Activated T-cell treated with anti-CD3 and anti-CD28 coated beads, Interleukin-2, amount 50 U/mL, for 24 hours (primary cell): ENCODE results near the gene KCTD3.

Experiments
- DNase-seq: peaks from one replicate; pipeline ENCODE4 v3.0.0-alpha.2; 2020
- H3K27ac Mint-ChIP-seq: 2 replicates; pipeline ENCODE4 v1.8.0; 2020; ENCODE audit warnings: mild to moderate bottlenecking, mixed read lengths
- H3K27me3 Mint-ChIP-seq: 2 replicates; pipeline ENCODE4 v1.8.0; 2020; ENCODE audit warnings: mixed read lengths
- H3K36me3 Mint-ChIP-seq: 2 replicates; pipeline ENCODE4 v1.8.0; 2020; ENCODE audit warnings: low read depth, mixed read lengths
- H3K4me1 Mint-ChIP-seq: 2 replicates; pipeline ENCODE4 v1.8.0; 2020; ENCODE audit warnings: low read depth, mixed read lengths
- H3K4me3 Mint-ChIP-seq: 2 replicates; pipeline ENCODE4 v1.8.0; 2020; ENCODE audit warnings: mild to moderate bottlenecking, moderate library complexity, mixed read lengths
- H3K9me3 Mint-ChIP-seq: 2 replicates; pipeline ENCODE4 v1.8.0; 2020; ENCODE audit warnings: mixed read lengths

The KCTD3 gene

DNA sequence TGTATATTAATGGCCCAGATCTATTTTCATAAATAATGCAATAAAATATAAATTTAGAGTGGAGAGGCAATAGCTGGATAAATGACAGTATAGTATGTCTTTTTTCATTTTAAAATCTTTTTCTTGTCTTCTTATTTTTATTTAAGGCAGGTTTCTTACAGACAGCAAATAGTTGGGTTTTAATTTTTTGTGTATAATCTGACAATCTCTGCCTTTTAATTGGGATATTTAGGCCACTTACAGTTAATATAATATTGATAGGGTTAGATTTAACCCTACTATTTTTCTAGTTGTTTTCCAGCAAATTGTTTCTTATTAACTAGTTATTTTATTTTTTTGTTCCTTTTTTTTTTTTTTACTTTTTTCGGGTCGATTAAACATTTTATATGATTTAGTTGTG is 23.3 kb upstream of the KCTD3 start:
- Mint-ChIP-seq H3K4me3 (no peak overlapping the region), H3K36me3 (no peaks in the 10 kb centered on the region), H3K9me3 (no peaks in the 10 kb centered on the region), H3K4me1 (no peaks in the 10 kb centered on the region), H3K27me3 (peaks cover 5% of the 10 kb centered on the region), H3K27ac (no peak overlapping the region)
- no peak for DNase-seq

DNA sequence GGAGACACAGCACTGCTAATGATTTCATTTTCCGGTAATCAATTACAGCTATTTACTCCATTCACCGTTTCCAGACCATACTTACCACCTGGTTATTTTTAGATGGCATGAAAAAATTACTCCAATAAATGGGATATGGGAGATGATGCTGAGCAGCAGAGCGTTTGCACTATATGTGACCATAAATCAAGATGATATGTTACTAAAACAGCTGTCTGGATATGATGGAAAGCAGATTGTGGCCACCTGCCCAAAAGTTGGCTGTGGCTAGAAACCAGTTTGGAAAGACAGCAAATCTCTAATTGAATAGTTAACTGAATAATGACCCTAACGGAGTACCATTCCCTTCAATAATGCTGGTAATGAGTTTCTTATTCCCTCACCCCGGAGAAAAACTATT is 22.5 kb upstream of the KCTD3 start:
- Mint-ChIP-seq H3K4me1 (no peaks in the 10 kb centered on the region), H3K27me3 (peaks cover 5% of the 10 kb centered on the region), H3K36me3 (no peaks in the 10 kb centered on the region), H3K27ac (no peak overlapping the region), H3K9me3 (no peaks in the 10 kb centered on the region), H3K4me3 (no peak overlapping the region)
- no peak for DNase-seq

DNA sequence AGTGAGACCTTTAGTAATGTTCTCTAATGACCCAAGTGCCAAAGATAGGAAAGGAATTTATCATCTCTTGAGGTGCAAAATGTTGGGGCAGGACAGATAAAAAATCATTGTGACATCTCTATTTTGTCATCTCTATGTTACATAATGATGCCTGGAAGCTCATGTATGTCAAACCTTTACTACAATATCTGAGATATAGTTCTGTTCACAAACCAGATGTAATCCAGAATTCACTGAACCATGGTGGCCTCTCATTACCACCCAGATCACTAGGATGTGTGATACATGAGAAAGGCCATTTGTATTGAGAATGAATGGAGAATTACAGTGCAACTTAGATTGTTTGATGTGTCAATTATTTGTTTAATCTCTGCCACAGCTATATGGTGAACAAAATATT is 22.0 kb upstream of the KCTD3 start:
- Mint-ChIP-seq H3K9me3 (no peaks in the 10 kb centered on the region), H3K36me3 (no peaks in the 10 kb centered on the region)

DNA sequence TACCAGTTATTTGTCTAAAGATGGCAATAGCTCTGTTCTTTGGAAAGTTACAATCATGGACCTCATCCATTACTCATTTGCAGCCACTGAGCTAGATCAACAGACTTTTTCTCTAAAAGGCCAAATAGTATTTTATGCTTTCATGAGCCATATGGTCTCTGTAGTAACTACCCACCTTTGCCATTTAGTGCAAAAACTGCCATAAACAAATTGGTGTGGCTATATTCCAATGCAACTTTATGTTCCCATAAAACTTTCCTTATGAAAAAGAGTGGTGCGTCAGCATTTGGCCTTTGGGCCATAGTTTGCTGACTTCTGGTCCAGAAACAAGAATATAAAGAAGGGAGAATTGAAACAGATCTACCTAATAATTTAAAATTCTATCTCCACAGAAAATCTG is 20.1 kb upstream of the KCTD3 start:
- no peak overlapping the region for H3K27ac Mint-ChIP-seq
- no peaks in the 10 kb centered on the region for H3K4me1 Mint-ChIP-seq
- no peak overlapping the region for H3K4me3 Mint-ChIP-seq
- H3K9me3 Mint-ChIP-seq = no peaks in the 10 kb centered on the region
- no peak for DNase-seq
- H3K36me3 Mint-ChIP-seq = no peaks in the 10 kb centered on the region
- H3K27me3 Mint-ChIP-seq = peaks cover under 1% of the 10 kb centered on the region

More for the DNA sequence above, 22.0 kb upstream of the KCTD3 start:
- DNase-seq = no peak
- H3K27ac Mint-ChIP-seq = no peak overlapping the region
- peaks cover 5% of the 10 kb centered on the region for H3K27me3 Mint-ChIP-seq
- H3K4me1 Mint-ChIP-seq = no peaks in the 10 kb centered on the region
- no peak overlapping the region for H3K4me3 Mint-ChIP-seq

DNA sequence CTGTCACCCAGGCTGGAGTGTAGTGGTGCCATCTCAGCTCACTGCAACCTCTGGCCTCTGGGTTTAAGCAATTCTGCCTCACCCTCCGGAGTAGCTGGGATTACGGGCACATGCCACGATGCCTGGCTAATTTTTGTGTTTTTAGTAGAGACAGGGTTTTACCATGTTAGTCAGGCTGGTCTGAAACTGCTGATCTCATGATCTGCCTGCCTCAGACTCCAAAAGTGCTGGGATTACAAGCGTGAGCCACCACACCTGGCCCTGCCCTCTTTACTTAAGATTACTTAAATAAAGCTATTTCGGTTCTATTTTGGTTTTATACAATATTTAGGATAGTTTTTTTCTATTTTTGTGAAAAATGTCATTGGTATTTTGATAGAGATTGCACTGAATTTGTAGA is 15.3 kb upstream of the KCTD3 start:
- peaks cover 14% of the 10 kb centered on the region for H3K9me3 Mint-ChIP-seq
- DNase-seq = no peak
- no peak overlapping the region for H3K27ac Mint-ChIP-seq
- H3K27me3 Mint-ChIP-seq = peaks cover 4% of the 10 kb centered on the region
- no peak overlapping the region for H3K4me3 Mint-ChIP-seq
- no peaks in the 10 kb centered on the region for H3K4me1 Mint-ChIP-seq
- H3K36me3 Mint-ChIP-seq = no peaks in the 10 kb centered on the region

DNA sequence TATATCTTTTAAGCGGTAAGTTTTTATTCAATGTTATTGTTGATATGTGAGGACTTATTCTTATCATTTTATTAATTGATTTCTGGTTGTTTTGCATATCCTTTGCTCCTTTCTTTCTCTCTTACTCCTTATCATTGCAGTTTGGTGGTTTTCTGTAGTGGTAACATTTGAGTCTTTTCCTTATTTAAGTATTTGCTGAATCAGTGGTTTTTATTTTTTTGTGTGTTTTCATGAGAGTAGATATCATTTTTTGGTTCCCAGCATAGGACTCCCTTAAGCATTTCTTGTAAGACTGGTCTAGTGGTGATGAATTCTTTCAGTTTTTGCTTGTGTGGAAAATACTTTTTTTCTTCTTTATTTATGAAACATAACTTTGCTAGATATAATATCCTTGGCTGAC is 12.2 kb upstream of the KCTD3 start:
- Mint-ChIP-seq H3K4me1 (no peaks in the 10 kb centered on the region), H3K4me3 (no peak overlapping the region), H3K9me3 (peaks cover 14% of the 10 kb centered on the region), H3K27me3 (peaks cover 6% of the 10 kb centered on the region), H3K36me3 (no peaks in the 10 kb centered on the region), H3K27ac (no peak overlapping the region)
- no peak for DNase-seq

DNA sequence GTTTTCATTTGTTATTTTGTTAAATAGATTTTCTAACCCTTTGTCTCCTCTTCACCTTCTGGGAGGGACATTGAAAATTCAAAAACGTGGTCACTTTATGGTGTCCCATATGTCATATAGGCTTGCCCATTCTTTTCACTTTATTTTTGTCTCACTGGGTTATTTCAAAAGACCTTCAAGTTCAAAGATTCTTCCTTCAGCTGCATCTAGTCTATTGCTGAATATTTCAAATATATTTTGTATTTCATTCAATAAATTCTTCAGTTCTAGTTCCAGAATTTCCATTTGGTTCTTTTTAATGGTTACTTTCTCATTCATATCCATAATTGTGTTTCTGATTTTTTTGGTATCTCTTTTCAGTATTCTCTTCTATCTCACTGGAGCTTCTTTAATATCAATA is 11.6 kb upstream of the KCTD3 start:
- no peak overlapping the region for H3K4me3 Mint-ChIP-seq
- peaks cover 15% of the 10 kb centered on the region for H3K9me3 Mint-ChIP-seq
- H3K27ac Mint-ChIP-seq = no peak overlapping the region
- peaks cover 6% of the 10 kb centered on the region for H3K27me3 Mint-ChIP-seq
- DNase-seq = no peak
- no peaks in the 10 kb centered on the region for H3K4me1 Mint-ChIP-seq
- no peaks in the 10 kb centered on the region for H3K36me3 Mint-ChIP-seq

DNA sequence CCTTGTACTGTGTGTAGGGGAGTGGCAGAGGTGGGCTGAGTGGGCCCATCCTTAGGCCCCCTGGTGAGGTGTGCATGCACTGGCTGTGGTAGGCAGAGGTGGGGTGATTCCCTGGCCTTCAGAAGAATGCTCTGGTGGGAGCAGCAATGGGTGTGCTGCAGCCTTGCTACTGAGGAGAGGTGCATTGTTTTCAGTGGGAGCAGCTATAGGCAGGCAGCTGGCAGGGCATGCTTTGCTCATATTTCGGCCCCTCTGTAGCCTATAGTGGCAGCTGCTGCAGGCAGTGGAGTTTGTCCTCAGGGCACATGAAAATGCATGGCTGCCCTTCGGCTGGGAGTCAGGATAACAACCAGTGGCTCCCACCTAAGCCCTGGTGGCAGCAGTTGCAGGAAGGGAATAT is 10.1 kb upstream of the KCTD3 start:
- Mint-ChIP-seq H3K36me3 (no peaks in the 10 kb centered on the region), H3K27me3 (peaks cover 6% of the 10 kb centered on the region)

DNA sequence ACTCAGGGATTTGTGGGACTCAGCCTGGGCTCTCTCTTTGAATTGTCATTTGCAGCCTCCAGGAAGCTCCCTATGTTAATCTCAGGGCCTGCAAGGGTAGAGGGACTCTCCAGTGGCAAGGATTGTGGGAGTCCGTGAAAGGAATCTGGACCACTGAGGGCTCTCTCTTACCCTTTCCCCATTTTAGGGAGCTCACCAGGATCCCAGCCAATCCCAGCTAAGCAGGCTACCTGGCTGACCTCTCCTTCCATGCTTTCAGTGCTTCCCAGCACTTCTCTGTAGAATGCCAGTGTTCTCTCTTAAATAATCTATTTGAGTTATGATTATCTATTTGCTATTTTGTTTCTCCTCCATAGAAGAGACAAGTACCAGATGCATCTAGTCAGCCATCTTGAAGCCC is 9.6 kb upstream of the KCTD3 start:
- H3K27ac Mint-ChIP-seq = no peak overlapping the region
- H3K27me3 Mint-ChIP-seq = peaks cover 6% of the 10 kb centered on the region
- peaks cover 17% of the 10 kb centered on the region for H3K9me3 Mint-ChIP-seq
- DNase-seq = no peak
- H3K36me3 Mint-ChIP-seq = no peaks in the 10 kb centered on the region
- H3K4me3 Mint-ChIP-seq = no peak overlapping the region
- H3K4me1 Mint-ChIP-seq = no peaks in the 10 kb centered on the region

More for the DNA sequence above, 10.1 kb upstream of the KCTD3 start:
- DNase-seq = no peak
- H3K4me3 Mint-ChIP-seq = no peak overlapping the region
- H3K4me1 Mint-ChIP-seq = no peaks in the 10 kb centered on the region
- peaks cover 17% of the 10 kb centered on the region for H3K9me3 Mint-ChIP-seq
- H3K27ac Mint-ChIP-seq = no peak overlapping the region

DNA sequence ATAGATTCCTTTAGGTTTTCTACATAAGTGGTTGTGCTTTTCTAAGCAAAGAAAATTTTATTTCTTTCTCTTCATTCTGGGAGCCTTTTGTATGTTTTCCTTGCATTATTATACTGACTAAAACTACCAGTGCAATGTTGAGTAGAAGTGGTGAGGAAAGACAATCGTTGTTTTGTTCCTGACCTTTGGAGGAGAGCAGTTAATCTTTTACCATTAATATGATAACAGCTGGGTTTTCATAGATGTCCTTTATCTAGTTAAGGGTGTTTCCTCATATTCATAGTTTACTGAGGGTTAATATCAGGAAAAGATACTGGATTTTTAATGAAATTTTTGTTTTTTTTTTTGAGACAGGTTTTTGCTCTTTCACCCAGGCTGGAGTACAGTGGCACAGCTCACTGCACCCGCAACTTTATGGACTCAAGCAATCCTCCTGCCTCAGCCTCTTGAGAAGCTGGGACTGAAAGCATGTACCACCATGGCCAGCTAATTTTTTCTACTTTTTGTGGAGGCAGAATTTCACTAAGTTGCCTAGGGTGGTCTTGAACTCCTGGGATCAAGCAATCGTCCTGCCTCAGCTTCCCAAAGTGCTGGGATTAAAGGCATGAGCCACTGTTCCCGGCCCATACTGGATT is 9.0 kb upstream of the KCTD3 start:
- no peak overlapping the region for H3K4me3 Mint-ChIP-seq
- H3K27me3 Mint-ChIP-seq = peaks cover 5% of the 10 kb centered on the region

DNA sequence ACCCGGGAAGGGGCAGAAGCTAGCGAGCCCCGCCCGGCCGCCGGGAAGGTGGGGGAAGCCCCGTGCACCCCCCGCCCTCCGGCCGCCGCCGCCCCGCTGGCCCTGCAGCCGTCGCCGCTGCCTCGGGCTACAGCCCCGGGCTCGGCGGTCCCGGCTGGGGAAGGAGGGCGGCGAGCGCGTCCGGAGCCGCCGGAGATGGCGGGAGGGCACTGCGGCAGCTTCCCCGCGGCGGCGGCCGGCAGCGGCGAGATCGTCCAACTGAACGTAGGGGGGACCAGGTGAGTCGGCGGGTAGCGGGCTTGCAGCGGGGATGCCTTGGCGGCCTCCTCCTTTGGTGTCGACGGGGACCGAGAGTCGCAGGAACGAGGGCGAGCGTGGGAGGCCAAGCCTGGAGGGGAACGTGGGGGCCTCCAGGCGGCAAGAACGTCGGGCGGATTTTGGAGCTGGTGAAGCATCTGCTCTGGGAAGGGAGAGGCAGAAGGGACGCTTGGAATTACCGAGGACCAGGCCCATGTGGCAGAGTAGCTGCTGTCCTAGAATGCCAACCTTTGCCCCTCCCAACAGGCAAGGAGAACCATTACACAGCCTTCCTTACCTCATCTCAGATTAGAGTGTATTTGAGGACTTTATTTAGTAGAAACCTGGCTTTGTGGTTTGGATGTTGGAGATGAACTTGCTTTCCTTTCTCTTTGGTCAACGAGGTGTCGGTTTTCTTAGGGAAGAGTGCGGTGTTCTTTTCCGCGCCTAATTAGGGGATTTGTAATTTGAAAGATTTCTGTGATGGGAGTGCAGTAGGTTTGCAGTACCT is 591 bp downstream of the KCTD3 start:
- Mint-ChIP-seq H3K36me3 (peaks cover 1% of the 10 kb centered on the region), H3K27me3 (peaks cover 31% of the 10 kb centered on the region), H3K27ac (peak overlapping the region; percentile 60), H3K4me1 (peaks cover 28% of the 10 kb centered on the region), H3K9me3 (no peaks in the 10 kb centered on the region), H3K4me3 (peak overlapping the region; percentile 83)
- peak; percentile 60 for DNase-seq

More for the DNA sequence above, 9.0 kb upstream of the KCTD3 start:
- no peak overlapping the region for H3K27ac Mint-ChIP-seq
- H3K9me3 Mint-ChIP-seq = peaks cover 17% of the 10 kb centered on the region
- no peaks in the 10 kb centered on the region for H3K4me1 Mint-ChIP-seq
- H3K36me3 Mint-ChIP-seq = no peaks in the 10 kb centered on the region
- no peak for DNase-seq

DNA sequence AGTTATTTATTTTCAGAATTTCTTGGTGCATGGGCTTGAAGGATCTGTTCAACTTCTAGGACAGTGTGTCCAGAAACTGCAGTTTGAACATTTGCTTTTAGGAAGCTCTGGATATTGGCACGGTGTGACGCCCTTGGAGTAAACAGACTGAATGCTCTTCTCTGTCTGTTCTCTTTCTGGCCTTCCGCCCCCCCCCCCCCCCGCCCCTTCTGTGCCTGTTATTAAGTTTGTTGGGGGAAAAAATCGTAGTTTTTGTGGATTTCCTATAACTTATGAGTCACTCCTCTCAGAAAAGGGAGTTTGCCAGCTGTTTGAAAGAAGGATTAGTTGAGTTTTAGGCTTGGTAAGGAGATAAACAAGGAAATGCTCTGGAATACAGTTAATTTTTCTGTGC is 1.2 kb downstream of the KCTD3 start:
- Mint-ChIP-seq H3K27ac (peak overlapping the region; percentile 60), H3K4me1 (peaks cover 28% of the 10 kb centered on the region), H3K4me3 (peak overlapping the region; percentile 83), H3K36me3 (peaks cover 1% of the 10 kb centered on the region), H3K9me3 (no peaks in the 10 kb centered on the region), H3K27me3 (peaks cover 31% of the 10 kb centered on the region)
- no peak for DNase-seq

DNA sequence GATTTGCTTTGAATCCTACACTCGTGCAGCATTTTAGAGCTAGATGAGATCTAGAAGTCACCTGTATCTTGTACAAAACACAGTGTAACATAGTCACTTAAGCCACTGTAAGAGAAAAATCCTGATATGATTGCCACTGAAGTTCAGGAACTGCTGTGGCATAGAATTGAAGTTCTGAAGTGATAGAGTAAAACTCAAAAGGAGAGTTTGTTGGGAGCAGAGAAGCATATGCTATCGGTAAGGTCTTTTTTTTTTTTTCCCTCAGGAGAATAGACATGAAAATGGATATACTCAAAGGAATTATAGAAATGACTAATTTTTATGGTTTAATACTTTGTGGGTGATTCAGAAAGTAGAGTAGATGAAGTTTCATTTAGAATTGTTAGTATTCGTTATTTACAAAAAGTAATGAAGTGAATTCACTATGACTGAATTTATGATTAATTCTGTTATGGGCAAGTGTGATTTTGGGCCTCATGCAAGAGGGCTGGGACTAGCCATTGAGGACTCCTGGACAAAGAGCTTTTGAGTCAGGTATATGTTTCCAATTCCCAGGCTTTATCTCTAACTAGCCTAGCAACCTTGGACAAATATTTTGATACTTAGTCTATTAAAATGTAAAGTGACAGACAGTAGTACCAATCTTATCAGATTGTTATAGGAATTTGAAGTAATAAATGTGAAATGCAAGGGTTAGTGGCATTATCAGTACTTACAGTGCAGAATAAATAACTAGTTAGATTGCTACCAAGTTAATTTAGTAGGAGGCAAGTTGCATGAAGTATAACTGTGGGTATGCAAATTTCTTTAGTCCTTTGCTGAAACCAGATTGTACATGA is 3.1 kb downstream of the KCTD3 start:
- peaks cover 1% of the 10 kb centered on the region for H3K36me3 Mint-ChIP-seq
- DNase-seq = no peak
- H3K27me3 Mint-ChIP-seq = peaks cover 31% of the 10 kb centered on the region
- no peaks in the 10 kb centered on the region for H3K9me3 Mint-ChIP-seq
- H3K4me1 Mint-ChIP-seq = peaks cover 28% of the 10 kb centered on the region
- no peak overlapping the region for H3K27ac Mint-ChIP-seq
- H3K4me3 Mint-ChIP-seq = no peak overlapping the region

DNA sequence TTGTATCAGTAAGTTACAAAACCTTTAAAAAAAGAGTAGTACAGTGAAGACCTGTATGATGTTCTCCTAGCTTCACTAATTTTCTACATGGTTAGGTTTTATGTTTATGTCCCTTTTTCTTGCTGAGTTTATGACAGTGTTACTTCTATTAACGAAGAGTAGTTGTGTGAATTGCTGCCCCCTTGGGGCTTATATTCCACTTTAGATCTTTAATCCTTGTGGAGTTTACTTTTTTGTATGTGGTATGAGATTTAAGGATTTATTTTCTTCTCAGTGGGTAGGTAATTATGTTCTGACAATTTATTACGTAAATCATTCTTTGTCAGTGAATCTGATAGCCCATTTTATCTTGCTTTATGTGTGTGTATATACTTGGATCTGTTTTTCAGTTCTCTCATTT is 14.8 kb downstream of the KCTD3 start:
- Mint-ChIP-seq H3K9me3 (peaks cover 7% of the 10 kb centered on the region), H3K27me3 (no peaks in the 10 kb centered on the region), H3K4me1 (no peaks in the 10 kb centered on the region), H3K27ac (no peak overlapping the region), H3K4me3 (no peak overlapping the region), H3K36me3 (peaks cover 23% of the 10 kb centered on the region)
- DNase-seq = no peak
